Measurements from ENCODE around the gene PYGO1. TPM values are rescaled to one million over a fixed set of nuclear protein-coding genes. Genes with fewer than 3 reads are reported as not detected.

The PYGO1 gene
- total and polyA plus RNA-seq, 2 of the 4 experiments (the other 2 are of a cell fraction) = 3.0 to 6.6 TPM

- H4K5ac ChIP-seq (ENCODE audit: low read depth, low read length) = no peak overlapping the region
- H3K79me1 ChIP-seq (ENCODE audit: low read depth in 1 of 2, low read length in 2 of 2) = no peaks in the 10 kb centered on the region
- no peaks in the 10 kb centered on the region for H3K36me3 ChIP-seq (ENCODE audit: control insufficient read depth, insufficient read depth, low read length)
- H3K27ac ChIP-seq (ENCODE audit: insufficient read depth, low read length) = no peak overlapping the region
- ChIA-PET CTCF (interaction anchor here (0.6 to 1.5 kb wide), 8 partner anchors 9 to 1459 kb away, joined by 3 to 5 read pairs (median 4); no protein-coding TSS in a partner anchor), POLR2A (ENCODE audit: unreplicated experiment) (no interaction called here)
- no peak for DNase-seq
- H3K14ac ChIP-seq (replicated peaks; ENCODE audit: low read depth, low read length) = no peak overlapping the region
- peak overlapping the region in 1 of 2 experiments; percentile 73; a peak in 1 of 4 replicates for H4K8ac ChIP-seq (ENCODE audit: low read depth in 2 of 2, low read length in 2 of 2)
- H3K4me2 ChIP-seq (ENCODE audit: low read depth, low read length) = no peak overlapping the region
- H2BK20ac ChIP-seq (ENCODE audit: low read depth, low read length) = no peak overlapping the region
- no peak overlapping the region for H2AK5ac ChIP-seq (ENCODE audit: low read depth, low read length)
- in situ Hi-C loops (cut with MboI; ENCODE audit: low sequenced_read_pairs) (loop anchor here (5.0 kb wide), 1 partner anchor 110 kb away; no protein-coding TSS in a partner anchor), dilution Hi-C loops (cut with HindIII; ENCODE audit: low sequenced_read_pairs, unreplicated experiment) (no loop called here), intact Hi-C loops (cut with micrococcal nuclease) (loop anchor here (5.0 kb wide), 1 partner anchor 390 kb away; no protein-coding TSS in a partner anchor)
- TF ChIP-seq MAFK (IDR thresholded peaks at IDR 0.05; ENCODE audit: low read depth, low read length) (no peak), RCOR1 (IDR thresholded peaks at IDR 0.05; ENCODE audit: insufficient replicate concordance, low read length) (no peak), FOS (IDR thresholded peaks at IDR 0.05; ENCODE audit: low read depth, low read length) (no peak), RAD21 (IDR thresholded peaks at IDR 0.05; ENCODE audit: low read length) (no peak), SMC3 (IDR thresholded peaks at IDR 0.05; ENCODE audit: low read depth, low read length) (no peak), CHD1 (IDR thresholded peaks at IDR 0.05; ENCODE audit: low read depth, low read length) (no peak), BHLHE40 (IDR thresholded peaks at IDR 0.05; ENCODE audit: low read depth, low read length) (no peak), POLR2A (IDR thresholded peaks at IDR 0.05; ENCODE audit: low read depth, low read length) (no peak), NFE2L2 (IDR thresholded peaks at IDR 0.05; ENCODE audit: low read depth, low read length) (no peak), MAZ (IDR thresholded peaks at IDR 0.05; ENCODE audit: borderline replicate concordance, low read depth, low read length) (no peak)
- TF ChIP-seq, protein P1, sequence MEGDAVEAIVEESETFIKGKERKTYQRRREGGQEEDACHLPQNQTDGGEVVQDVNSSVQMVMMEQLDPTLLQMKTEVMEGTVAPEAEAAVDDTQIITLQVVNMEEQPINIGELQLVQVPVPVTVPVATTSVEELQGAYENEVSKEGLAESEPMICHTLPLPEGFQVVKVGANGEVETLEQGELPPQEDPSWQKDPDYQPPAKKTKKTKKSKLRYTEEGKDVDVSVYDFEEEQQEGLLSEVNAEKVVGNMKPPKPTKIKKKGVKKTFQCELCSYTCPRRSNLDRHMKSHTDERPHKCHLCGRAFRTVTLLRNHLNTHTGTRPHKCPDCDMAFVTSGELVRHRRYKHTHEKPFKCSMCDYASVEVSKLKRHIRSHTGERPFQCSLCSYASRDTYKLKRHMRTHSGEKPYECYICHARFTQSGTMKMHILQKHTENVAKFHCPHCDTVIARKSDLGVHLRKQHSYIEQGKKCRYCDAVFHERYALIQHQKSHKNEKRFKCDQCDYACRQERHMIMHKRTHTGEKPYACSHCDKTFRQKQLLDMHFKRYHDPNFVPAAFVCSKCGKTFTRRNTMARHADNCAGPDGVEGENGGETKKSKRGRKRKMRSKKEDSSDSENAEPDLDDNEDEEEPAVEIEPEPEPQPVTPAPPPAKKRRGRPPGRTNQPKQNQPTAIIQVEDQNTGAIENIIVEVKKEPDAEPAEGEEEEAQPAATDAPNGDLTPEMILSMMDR (conservative IDR thresholded peaks at IDR 0.05; ENCODE audit: low read depth, low read length) = no peak
- no peak for ATAC-seq (ENCODE audit: low read depth)
- H3K18ac ChIP-seq (ENCODE audit: low read depth, low read length) = no peak overlapping the region
- no peak overlapping the region for H3K9ac ChIP-seq (ENCODE audit: low read depth, low read length)
- no peak overlapping the region for H3K4ac ChIP-seq (ENCODE audit: low read depth, low read length)
- BruUV-seq (replicated peaks) = no TSS peak
- peak overlapping the region; percentile 74 for H2AFZ ChIP-seq (replicated peaks; ENCODE audit: low read length, poor library complexity)
- H2BK15ac ChIP-seq (ENCODE audit: low read depth, low read length) = no peak overlapping the region; the same call in 2 of the 3 replicates
- H3K27me3 ChIP-seq (ENCODE audit: control insufficient read depth, insufficient read depth, low read length) = peaks cover 6% of the 10 kb centered on the region; the same call in 1 of the 2 replicates
- H2BK120ac ChIP-seq (ENCODE audit: low read depth, low read length) = no peak overlapping the region
- H3K23ac ChIP-seq (ENCODE audit: low read depth, low read length) = no peak overlapping the region
- no peaks in the 10 kb centered on the region for H3K9me3 ChIP-seq (ENCODE audit: control insufficient read depth, insufficient read depth, low read length)
- no peak overlapping the region for H3K56ac ChIP-seq (ENCODE audit: extremely low read depth, insufficient read depth, low read length)
- H4K20me1 ChIP-seq (ENCODE audit: insufficient read depth, low read length) = no peaks in the 10 kb centered on the region
- H2AK9ac ChIP-seq (replicated peaks; ENCODE audit: low read depth, low read length, poor library complexity) = peak overlapping the region; percentile 7
- WGBS, 2 experiments (ENCODE audit: extremely low coverage in 2 of 2, insufficient read length in 1 of 2) = no CpG with 5 or more reads among the region's 1 CpG
- peaks cover 2% of the 10 kb centered on the region for H3K4me1 ChIP-seq (ENCODE audit: control insufficient read depth, insufficient read depth, low read length)
- H2BK5ac ChIP-seq (ENCODE audit: low read depth, low read length, poor library complexity, severe bottlenecking) = no peak overlapping the region
- H3K4me3 ChIP-seq (ENCODE audit: insufficient read depth, low read depth, low read length) = no peak overlapping the region
- H4K91ac ChIP-seq (ENCODE audit: insufficient read depth, low read depth, low read length) = no peak overlapping the region
- H3K9me1 ChIP-seq (ENCODE audit: insufficient read depth, low read length) = no peaks in the 10 kb centered on the region
Observed at GRCh38 chr15:55527150-55527549, 61.0 kb downstream of the PYGO1 start.

All from IMR-90 (cell line).